ENCODE measurements around the gene TNNT2. TPM values are rescaled to one million over a fixed set of nuclear protein-coding genes. Genes with fewer than 3 reads are reported as not detected.
A peak's percentile ranks its signal among the peaks of the same experiment; 100 is the strongest.

TNNT2 gene
- total RNA-seq, 4 donors from 2014 or later: 6.6 to 128 (median 45.7) TPM

GRCh38 chr1:201389051-201389450, 11.6 kb upstream of the TNNT2 start:
- H3K27ac ChIP-seq: no peak overlapping the region
- H3K4me3 ChIP-seq: no peak overlapping the region
- H3K36me3 ChIP-seq: no peaks in the 10 kb centered on the region
- DNase-seq (ENCODE audit: low spot score in 2 of 2): no peak
- H3K9me3 ChIP-seq: no peaks in the 10 kb centered on the region
- TF ChIP-seq CTCF (IDR thresholded peaks at IDR 0.05) (no peak), POLR2A (IDR thresholded peaks at IDR 0.05) (no peak), EP300 (IDR thresholded peaks at IDR 0.05) (no peak)
- H3K4me1 ChIP-seq: no peaks in the 10 kb centered on the region
- H3K27me3 ChIP-seq: no peaks in the 10 kb centered on the region
- WGBS, 2 donors: 79 to 83% methylated on average over 3 to 12 of the region's 12 CpGs

GRCh38 chr1:201386208-201386607, 8.7 kb upstream of the TNNT2 start:
- Histone ChIP-seq H3K4me3 (no peak overlapping the region), H3K4me1 (no peaks in the 10 kb centered on the region), H3K27ac (no peak overlapping the region), H3K36me3 (no peaks in the 10 kb centered on the region), H3K9me3 (no peaks in the 10 kb centered on the region), H3K27me3 (no peaks in the 10 kb centered on the region)
- WGBS, 2 donors: 83 to 88% methylated on average over 6 to 8 of the region's 8 CpGs
- no peak for TF ChIP-seq POLR2A (IDR thresholded peaks at IDR 0.05)
- TF ChIP-seq EP300 (IDR thresholded peaks at IDR 0.05): no peak
- TF ChIP-seq CTCF (IDR thresholded peaks at IDR 0.05): no peak
- DNase-seq (ENCODE audit: low spot score in 2 of 2): no peak

DNA sequence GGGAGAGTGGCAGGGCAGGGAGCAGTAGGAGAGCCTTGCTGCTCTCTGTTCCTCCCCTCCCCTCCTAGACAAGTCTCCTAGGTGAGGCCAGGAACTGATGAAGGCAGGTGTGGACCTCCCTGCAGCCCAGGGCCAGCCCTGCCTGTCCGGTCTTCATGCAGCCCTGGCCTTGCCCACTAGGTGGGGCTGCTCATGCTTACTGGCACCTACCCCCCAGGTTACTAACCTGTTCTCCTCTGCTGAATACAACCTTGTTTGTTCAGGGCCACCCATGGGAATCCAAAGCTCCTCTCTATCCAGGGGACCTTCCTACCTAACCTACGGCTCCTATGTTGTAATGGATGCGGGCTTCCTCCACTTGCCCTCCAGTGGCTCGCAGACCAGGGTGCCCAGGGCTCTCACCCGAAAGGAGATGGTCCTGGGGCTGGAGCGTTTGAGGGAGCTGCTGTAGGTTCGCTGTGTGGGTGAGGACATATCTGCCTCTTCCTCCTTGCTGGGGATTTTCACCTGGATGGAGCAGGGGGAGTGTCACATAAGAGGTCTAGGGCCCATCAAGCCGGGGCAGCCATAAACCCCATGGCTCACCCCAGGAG, 7.9 kb upstream of the TNNT2 start:
- H3K27ac ChIP-seq: no peak overlapping the region
- no peaks in the 10 kb centered on the region for H3K4me1 ChIP-seq
- no peaks in the 10 kb centered on the region for H3K27me3 ChIP-seq
- H3K36me3 ChIP-seq: no peaks in the 10 kb centered on the region
- no peak overlapping the region for H3K4me3 ChIP-seq
- TF ChIP-seq CTCF (IDR thresholded peaks at IDR 0.05) (peak; percentile 47 to 63 (median 55)), EP300 (IDR thresholded peaks at IDR 0.05) (no peak), POLR2A (IDR thresholded peaks at IDR 0.05) (no peak)
- H3K9me3 ChIP-seq: no peaks in the 10 kb centered on the region
- WGBS, 2 donors: 83 to 89% methylated on average over 7 to 8 of the region's 8 CpGs
- DNase-seq (ENCODE audit: low spot score in 2 of 2): peak in 1 of 2 donors; percentile 30

- Histone ChIP-seq H3K4me1 (no peaks in the 10 kb centered on the region), H3K27me3 (no peaks in the 10 kb centered on the region), H3K4me3 (no peak overlapping the region), H3K27ac (no peak overlapping the region), H3K36me3 (no peaks in the 10 kb centered on the region), H3K9me3 (no peaks in the 10 kb centered on the region)
- WGBS, 2 donors: 51 to 67% methylated on average over 4 of the region's 4 CpGs
- no peak for TF ChIP-seq CTCF (IDR thresholded peaks at IDR 0.05)
- TF ChIP-seq POLR2A (IDR thresholded peaks at IDR 0.05): no peak
- no peak for TF ChIP-seq EP300 (IDR thresholded peaks at IDR 0.05)
- DNase-seq (ENCODE audit: low spot score in 2 of 2): no peak
These were observed 6.9 kb upstream of the TNNT2 start for GRCh38 chr1:201384406-201384782.

DNA sequence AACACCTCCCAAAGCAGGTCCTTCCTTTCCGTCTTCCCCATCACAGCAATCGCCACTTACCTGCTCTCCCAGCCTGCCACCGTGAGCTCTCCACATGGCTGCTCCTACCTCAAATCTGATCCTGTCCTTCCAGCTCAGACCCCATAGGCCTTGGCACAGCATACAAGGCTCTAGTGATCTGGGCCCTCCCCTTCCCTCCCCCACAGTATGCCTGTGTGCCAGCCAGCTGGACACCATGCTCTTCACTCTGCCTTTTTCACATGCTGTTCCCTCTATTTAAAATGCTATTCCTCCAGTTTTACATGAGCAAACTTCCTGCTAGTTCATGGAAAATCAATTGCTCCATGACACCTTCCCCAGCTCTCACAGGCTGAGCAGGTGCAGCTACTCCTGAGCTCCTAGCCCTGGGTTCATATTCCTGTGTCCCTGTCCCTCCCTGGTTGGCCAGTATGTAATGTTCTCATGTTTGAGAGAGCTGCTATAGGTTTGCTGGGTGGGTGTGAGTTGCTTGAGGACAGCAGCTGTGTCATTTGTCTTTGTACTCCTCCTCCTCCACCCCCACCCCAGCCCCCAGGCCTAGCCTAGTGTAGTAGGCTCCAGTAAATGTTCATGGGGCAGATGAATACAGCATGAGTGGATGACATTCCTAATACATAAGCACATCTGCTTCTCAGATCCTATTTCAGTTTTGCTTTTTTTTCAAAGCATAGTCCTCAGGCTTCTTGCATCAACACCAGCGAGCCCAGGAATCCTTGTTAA, 6.3 kb upstream of the TNNT2 start:
- DNase-seq (ENCODE audit: low spot score in 2 of 2): no peak
- Histone ChIP-seq H3K27ac (no peak overlapping the region), H3K9me3 (no peaks in the 10 kb centered on the region), H3K4me1 (no peaks in the 10 kb centered on the region), H3K27me3 (no peaks in the 10 kb centered on the region), H3K4me3 (no peak overlapping the region), H3K36me3 (no peaks in the 10 kb centered on the region)
- WGBS, 2 donors: 85 to 92% methylated on average over 4 of the region's 4 CpGs
- TF ChIP-seq CTCF (IDR thresholded peaks at IDR 0.05) (no peak), EP300 (IDR thresholded peaks at IDR 0.05) (no peak), POLR2A (IDR thresholded peaks at IDR 0.05) (no peak)

Measured in tibial nerve (tissue), 4 donors.